Measurements from ENCODE around the gene SPIRE2.

Gene SPIRE2

DNA sequence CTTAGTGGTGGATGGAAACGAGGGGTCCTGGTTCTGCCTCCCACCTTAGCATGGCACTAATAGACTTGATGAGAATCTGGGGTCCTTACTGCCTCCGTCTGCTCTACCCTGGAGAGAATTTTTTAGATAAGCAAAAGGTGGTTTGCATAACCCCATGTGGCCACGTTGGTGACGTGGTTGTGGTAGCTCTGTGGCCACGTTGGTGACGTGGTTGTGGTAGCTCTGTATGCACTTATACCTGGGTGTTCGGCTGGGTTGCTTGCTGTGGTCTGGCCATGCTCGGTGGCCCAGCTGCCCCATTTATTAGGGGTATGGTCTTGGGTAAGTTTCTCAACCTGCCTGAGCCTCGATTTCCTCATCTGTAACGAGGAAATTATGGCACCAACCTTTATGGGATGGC lies 13.0 kb downstream of the SPIRE2 start:
- ATAC-seq: peak; percentile 65
- peak; percentile 67 for DNase-seq

GRCh38 chr16:89842471-89843408 lies 14.5 kb downstream of the SPIRE2 start:
- ATAC-seq (no peak), DNase-seq (no peak)

DNA sequence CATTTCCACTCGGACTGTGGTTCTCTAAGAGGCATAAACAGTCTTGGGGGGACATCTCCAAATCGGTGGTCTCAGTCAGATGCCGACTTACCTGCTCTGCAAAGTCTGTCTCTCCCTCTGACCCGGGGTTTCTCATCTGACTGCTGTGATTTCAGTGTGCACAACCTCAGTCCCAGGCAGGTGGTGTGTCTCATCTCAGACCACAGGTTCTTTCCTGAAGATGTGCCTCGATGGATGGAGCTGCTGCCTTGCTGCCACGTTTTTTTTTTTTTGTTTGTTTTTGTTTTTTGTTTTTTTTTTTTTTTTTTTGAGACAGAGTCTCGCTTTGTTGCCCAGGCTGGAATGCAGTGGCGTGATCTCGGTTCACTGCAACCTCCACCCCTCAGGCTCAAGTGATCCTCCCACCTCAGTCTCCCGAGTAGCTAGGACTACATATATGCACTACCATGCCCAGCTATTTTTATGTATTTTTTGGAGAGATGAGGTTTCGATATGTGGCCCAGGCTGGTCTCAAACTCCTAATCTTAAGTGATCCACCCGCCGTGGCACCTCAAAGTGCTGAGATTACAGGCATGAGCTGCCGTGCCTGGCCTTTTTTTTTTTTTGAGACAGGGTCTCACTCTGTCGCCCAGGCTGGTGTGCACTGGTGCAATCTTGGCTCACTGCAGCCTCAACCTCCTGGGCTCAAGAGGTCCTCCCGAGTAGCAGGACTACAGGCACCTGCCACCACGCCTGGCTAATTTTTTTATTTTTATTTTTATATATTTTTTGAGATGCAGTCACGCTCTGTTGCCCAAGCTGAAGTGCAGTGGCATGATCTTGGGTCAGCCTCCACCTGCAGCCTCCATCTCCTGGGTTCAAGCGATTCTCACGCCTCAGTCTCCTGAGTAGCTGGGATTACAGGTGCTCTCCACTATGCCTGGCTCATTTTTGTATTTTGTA lies 15.4 kb downstream of the SPIRE2 start:
- DNase-seq: no peak
- no peak for ATAC-seq

DNA sequence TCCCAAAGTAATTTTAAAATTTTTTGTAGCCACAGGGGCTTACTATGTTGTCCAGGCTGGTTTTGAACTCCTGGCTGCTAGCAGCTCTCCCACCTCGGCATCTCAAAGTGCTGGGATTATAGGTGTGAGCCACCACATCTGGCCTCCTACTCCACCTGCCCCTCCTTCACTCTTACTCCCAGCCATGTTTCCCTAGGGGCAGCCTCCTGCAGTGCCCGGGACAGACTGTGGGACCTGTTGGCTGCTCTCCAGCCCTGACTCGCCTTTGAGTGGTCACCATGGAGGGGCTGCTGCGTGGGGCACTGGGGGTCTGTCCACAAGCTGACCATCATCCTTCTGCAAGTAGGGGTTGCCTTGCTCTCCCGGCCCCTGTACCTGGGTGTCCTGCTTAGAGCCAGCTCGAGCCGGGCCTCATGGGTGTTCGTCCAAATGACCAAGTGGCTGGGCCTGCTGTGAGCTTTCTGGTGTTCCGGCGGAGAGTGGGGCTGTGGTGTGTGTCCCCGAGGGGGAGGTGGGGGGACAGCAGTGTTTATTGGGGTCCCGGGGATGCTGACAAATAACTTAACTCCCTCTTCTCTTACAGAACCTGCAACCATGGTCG lies 16.6 kb downstream of the SPIRE2 start:
- ATAC-seq (no peak), DNase-seq (no peak)

- peak; percentile 51 for ATAC-seq
- peak; percentile 40 for DNase-seq
Measured at GRCh38 chr16:89845417-89845816, 17.1 kb downstream of the SPIRE2 start.

DNA sequence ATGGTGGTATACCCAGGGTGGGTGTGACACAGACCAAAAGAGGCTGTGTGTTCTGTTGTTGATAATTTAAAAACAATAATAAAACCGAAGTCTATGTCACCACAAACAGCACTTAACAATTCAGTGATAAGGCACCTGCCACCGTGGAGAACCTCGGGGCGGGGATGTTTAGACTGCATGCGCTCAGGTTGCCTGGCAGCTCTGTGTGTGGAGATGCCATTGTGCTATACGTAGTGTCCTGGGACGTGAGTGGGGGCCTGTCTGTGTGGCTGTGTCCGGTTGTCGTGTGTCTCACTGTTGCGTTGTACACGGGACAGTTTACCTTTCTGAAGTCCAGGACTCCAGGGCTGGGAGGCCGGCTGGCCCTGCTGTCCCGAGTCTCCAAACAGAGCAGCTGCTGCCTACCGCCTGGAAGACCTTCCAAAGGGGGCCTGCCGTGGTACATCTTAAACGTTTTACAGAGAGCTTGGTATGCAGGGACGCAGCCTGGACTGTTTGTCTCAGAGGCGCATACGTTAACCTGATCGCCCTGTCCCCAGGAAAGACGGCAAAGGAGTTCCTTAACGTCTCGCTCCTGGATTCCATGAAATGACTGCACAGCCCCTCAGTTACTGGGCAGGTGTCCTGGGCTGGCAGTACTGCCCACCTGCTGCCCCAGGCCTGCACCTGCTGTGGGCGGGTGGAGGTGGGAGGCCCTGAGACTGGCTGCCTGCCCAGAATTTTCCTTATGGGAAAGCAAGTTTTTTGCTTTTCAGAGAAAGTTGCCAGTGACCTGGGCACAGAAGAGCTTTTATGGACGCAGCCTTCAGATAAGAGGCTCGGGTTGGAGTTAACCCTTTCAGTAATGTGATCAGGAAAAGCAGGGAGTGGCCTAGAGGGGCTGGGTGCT lies 19.0 kb downstream of the SPIRE2 start:
- ATAC-seq (no peak), DNase-seq (no peak)

DNA sequence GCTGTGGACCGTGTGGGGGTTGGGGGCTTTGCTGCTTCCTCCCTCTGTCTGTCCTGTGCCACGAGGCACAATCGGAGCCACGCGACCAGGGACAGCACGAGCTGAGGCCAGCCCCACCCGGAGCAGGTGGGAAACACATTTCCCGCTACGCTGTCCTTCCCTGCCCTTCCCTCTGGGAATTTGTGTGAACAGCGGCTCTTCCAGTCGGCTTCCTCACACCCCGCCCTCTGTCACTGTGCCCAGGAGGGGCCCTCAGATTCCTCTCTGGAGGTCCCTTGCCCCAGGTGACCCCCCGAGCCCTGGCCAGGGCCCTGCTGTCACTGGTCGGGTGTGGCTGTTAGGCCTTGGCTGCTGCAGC lies 19.6 kb downstream of the SPIRE2 start:
- DNase-seq: no peak

GRCh38 chr16:89848974-89849373 lies 20.7 kb downstream of the SPIRE2 start:
- ATAC-seq (no peak), DNase-seq (no peak)

More for the DNA sequence above, 19.6 kb downstream of the SPIRE2 start:
- ATAC-seq: no peak

- DNase-seq (no peak), ATAC-seq (no peak)
Measured at GRCh38 chr16:89853306-89853993, 25.2 kb downstream of the SPIRE2 start.

DNA sequence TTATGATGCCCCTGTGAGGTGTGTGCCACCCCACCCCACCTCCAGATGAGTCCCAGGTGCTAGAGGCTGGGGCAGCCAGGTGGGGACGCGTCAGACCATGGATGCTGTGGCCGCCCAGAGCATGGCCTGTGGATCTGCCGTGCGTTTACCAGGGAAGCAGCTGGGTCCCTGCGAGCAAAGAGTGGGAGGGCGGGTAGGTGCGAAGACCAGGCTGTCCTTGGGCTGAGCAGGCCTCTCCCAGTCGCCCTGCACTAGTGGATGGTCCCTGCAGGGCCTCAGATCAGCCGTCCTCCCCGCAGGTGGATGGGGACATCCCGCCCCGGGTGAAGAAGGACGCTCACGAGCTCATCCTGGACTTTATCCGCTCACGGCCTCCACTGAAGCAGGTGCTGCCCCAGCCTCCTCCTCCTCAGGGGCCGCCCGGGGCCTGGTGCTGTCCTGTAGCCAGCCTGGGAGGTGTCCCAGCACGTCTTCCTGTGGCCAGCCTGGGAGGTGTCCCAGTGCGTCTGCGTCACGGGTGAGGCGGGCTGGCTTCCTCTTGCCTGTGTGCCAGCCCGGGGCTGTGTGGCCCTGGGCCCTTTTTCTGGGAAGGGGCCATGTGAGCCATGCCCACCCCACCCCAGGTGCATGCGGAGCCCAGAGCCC lies 27.1 kb downstream of the SPIRE2 start:
- no peak for ATAC-seq

GRCh38 chr16:89855986-89856385 lies 27.7 kb downstream of the SPIRE2 start:
- no peak for ATAC-seq
- DNase-seq: no peak

More for the DNA sequence above, 27.1 kb downstream of the SPIRE2 start:
- no peak for DNase-seq

DNA sequence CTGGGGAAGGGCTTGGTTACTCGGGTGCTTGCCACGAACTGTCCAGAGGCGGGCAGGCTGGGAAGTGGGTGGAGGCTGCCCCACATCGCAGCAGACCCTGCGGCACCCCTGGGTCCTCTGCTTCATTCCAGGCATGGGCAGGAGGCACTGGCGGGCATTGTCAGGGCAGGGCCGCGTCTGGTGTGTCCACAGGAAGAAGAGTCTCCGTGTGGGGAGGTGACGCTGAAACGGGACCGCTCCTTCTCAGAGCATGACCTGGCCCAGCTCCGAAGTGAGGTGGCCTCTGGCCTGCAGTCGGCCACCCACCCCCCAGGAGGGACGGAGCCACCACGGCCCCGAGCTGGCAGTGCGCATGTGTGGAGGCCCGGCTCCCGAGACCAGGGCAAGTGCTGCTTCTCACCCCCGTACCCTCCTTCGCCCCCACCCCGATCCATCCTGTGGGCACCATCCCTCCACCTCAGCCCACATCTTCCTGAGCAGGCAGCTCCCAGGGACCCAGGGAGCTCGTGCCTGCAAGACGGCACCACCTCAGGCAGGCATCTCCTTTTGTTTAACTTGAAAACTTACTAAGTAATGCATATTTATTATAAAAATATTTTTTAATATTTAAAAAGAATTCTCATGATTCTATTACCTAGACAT lies 30.8 kb downstream of the SPIRE2 start:
- ATAC-seq (no peak), DNase-seq (no peak)

DNA sequence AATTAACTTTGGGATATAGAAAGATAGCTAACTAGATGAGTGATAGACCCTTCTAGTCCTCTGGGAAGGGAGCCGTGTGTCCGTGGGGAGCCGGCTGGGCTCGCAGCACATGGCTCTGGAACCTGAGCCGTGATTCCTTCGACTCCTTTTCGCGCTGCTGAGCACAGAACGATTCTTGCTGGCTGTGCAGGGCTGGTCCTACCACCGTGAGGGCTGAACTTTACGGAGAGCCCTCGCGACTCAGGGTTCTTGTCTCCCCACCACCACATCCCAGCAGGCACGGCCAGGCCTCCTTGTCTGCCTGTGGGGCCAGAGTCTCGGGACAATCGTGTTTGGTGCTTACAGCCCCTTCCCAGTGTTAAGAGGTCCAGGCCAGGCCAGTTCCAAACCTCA lies 31.3 kb downstream of the SPIRE2 start:
- DNase-seq (no peak), ATAC-seq (no peak)

- peak; percentile 87 for ATAC-seq
- DNase-seq: peak; percentile 84
Measured at GRCh38 chr16:89860747-89861304, 32.6 kb downstream of the SPIRE2 start.

DNA sequence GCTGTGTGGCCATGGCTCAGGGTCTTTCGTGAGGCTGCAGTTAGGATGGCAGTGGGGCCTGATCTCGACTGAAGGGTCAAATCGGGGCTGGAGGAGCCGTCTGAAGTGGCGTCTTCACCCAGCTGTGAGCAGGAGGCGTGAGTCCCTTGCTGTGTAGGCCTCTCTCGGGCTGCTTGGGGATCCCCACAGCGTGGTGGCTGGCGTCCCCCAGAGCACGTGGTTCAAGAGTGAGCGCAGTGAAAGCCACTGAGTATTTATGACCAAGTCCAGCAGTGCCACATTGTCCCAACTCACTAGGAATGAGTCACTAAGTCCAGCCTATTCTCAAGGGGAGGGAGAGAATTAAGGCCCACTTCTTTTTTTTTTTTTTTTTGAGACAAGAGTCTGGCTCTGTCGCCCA lies 33.4 kb downstream of the SPIRE2 start:
- ATAC-seq: no peak

GRCh38 chr16:89862732-89863131 lies 34.5 kb downstream of the SPIRE2 start:
- ATAC-seq: no peak

More for the DNA sequence above, 33.4 kb downstream of the SPIRE2 start:
- no peak for DNase-seq

DNA sequence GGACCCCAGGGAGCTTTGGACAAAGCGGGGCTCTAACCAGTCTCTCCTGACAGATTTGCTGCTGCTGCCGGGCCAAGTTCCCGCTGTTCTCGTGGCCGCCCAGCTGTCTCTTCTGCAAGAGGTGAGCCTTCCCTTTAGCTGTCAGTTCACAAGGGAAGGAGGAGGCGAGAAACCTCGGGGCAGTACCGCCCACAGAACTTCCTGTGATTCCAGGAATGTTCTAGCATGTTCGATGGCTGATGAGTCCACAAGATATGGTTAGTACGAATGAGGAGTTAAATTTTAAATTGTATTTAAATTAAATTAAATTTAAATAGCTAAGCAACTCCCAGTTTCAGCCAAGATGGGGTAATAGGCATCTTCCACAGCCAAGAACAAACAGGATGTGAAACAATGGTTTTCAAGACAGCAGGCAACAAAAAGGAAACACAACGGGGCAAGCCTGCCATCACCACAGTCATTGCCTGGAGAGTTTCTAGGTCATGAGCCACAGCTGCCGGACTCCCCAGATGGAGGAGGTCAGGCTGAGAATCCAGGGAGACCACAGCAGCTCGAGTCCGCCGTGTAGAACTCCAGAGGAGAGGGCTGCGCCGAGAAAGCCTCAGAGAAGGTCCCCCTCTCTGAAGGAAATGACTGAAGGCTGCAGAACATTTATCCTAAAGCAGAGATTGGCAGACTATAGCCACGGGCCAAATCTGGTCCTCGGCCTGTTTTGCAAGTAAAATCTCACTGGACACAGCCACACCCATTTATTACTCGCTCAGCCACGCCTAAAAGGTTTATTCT lies 35.7 kb downstream of the SPIRE2 start:
- DNase-seq: peak; percentile 39
- peak; percentile 24 for ATAC-seq

More at GRCh38 chr16:89862732-89863131, 34.5 kb downstream of the SPIRE2 start:
- no peak for DNase-seq

DNA sequence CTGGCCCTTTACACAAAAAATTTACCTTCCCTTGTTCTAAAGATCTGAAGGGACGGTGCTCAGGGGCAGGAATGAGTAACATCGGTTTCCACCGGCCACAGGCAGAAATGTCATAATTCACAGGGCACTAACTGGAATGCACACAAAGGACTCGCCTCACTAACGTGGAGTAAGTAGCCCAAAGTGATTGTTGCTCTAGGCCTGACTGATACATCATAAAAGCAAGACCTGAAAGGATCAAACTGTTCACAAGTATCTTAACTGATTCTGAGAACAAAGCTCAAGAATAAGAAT lies 36.2 kb downstream of the SPIRE2 start:
- ATAC-seq (no peak), DNase-seq (no peak)

DNA sequence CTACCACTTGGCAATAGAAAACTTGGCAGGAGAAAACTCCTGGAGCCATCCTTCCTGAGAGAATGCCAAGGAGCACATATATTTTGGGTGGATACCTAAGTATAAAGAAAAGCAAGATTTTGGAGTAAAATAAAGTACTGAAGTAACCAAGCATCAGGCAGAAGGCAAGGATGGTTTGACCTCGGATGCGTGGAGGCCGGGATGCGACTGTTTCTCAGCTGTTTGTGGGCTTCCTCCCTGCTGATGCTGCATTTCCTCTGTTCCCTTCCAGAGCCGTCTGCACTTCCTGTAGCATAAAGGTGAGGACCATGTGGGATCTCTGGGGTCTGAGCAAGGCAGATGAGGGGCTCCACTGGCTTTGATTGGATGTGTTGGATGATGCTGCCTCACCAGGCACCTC lies 39.6 kb downstream of the SPIRE2 start:
- no peak for ATAC-seq
- no peak for DNase-seq

Measured in stimulated activated naive CD8-positive, alpha-beta T cell treated with anti-CD3 and anti-CD28 coated beads, Interleukin-15, Interleukin-2, amounts not matched to agents 100 U/mL and 50 U/mL, for 24 hours (primary cell).